SK-N-SH (cell line): ENCODE results near the gene PRPS1. TPM values are rescaled to one million over a fixed set of nuclear protein-coding genes. Genes with fewer than 3 reads are reported as not detected.

Source experiments
- CTCF ChIA-PET: fragments of 300-600, 350-600 bp; formaldehyde crosslinking; extraction: SDS; loops from one replicate; lab custom pipeline; 2021; lab: Yijun Ruan, JAX
- POLR2A ChIA-PET: fragments of 350-600 bp; sonication (Branson Sonifier 250); formaldehyde crosslinking; extraction: SDS; loops from one replicate; lab custom pipeline; 2020; ENCODE audit warnings: antibody characterized with exemption, inconsistent platforms; lab: Yijun Ruan, JAX
- DNase-seq: peaks from one replicate; pipeline ENCODE4 v3.0.0; 2012
- H2AFZ ChIP-seq: fragments of 200-600 bp; sonication (generic); 2 replicates; pipeline ENCODE4 v1.8.1; 2016; ENCODE audit warnings: antibody characterized with exemption, mild to moderate bottlenecking, low read depth
- H3F3A ChIP-seq: fragments of 200-600 bp; sonication (generic); replicated peaks from 2 replicates; pipeline ENCODE3; 2016; ENCODE audit warnings: antibody characterized with exemption, mild to moderate bottlenecking; ENCODE audit not compliant: insufficient read depth
- H3K27ac ChIP-seq, 2 experiments: fragments of 200-500 bp in 1 of 2; fragments of 200-600 bp in 1 of 2; sonication (Bioruptor generic) in 1 of 2; sonication (generic), shearing (Covaris generic) in 1 of 2; 2 replicates each; pipeline versions ENCODE4 v1.5.1 to v1.6.1; 2014 to 2016; ENCODE audit warnings: low read depth in 2 of 2, inconsistent platforms in 1 of 2, low read length in 1 of 2, mild to moderate bottlenecking in 1 of 2, mixed read lengths in 1 of 2
- H3K27me3 ChIP-seq: fragments of 200-600 bp; sonication (generic), shearing (Covaris generic); 2 replicates; pipeline ENCODE4 v1.6.1; 2016; ENCODE audit warnings: mixed run types; ENCODE audit not compliant: insufficient read depth
- H3K36me3 ChIP-seq, 2 experiments: fragments of 200-500 bp in 1 of 2; fragments of 200-600 bp in 1 of 2; sonication (Bioruptor generic) in 1 of 2; sonication (generic) in 1 of 2; replicated peaks in 1 of 2; 2 replicates each; pipeline versions ENCODE3 to v1.5.1; 2014 to 2016; ENCODE audit warnings: low read length in 1 of 2, mild to moderate bottlenecking in 1 of 2; ENCODE audit not compliant: insufficient read depth in 2 of 2, control insufficient read depth in 1 of 2
- H3K4me1 ChIP-seq, 2 experiments: fragments of 200-500 bp in 1 of 2; fragments of 200-600 bp in 1 of 2; sonication (Bioruptor generic) in 1 of 2; sonication (generic), shearing (Covaris generic) in 1 of 2; 2 replicates each; pipeline versions ENCODE4 v1.5.1 to v1.6.1; 2014 to 2016; ENCODE audit warnings: low read depth in 1 of 2, low read length in 1 of 2, mixed run types in 1 of 2; ENCODE audit not compliant: insufficient read depth in 2 of 2, control insufficient read depth in 1 of 2
- H3K4me2 ChIP-seq: fragments of 200-600 bp; sonication (generic), shearing (Covaris generic); 2 replicates; pipeline ENCODE4 v1.6.1; 2017; ENCODE audit warnings: mixed run types
- H3K4me3 ChIP-seq, 2 experiments: fragments of 200-500 bp in 1 of 2; fragments of 200-600 bp in 1 of 2; sonication (Bioruptor generic) in 1 of 2; sonication (generic), shearing (Covaris generic) in 1 of 2; 2 replicates each; pipeline versions ENCODE4 v1.5.1 to v1.8.1; 2014 to 2016; ENCODE audit warnings: low read depth in 2 of 2, inconsistent platforms in 1 of 2, low read length in 1 of 2, mild to moderate bottlenecking in 1 of 2, mixed read lengths in 1 of 2, moderate library complexity in 1 of 2
- H3K79me2 ChIP-seq: fragments of 200-600 bp; sonication (generic); 2 replicates; pipeline ENCODE4 v1.8.1; 2017; ENCODE audit warnings: mild to moderate bottlenecking; ENCODE audit not compliant: insufficient read depth
- H3K9ac ChIP-seq: fragments of 200-600 bp; sonication (generic); 2 replicates; pipeline ENCODE4 v1.6.1; 2017; ENCODE audit warnings: mixed run types
- H3K9me2 ChIP-seq: fragments of 200-600 bp; sonication (generic); 2 replicates; pipeline ENCODE4 v1.6.1; 2017; ENCODE audit warnings: mixed run types
- H3K9me3 ChIP-seq: fragments of 200-600 bp; sonication (generic); 2 replicates; pipeline ENCODE4 v1.6.1; 2017; ENCODE audit warnings: mixed run types, mild to moderate bottlenecking, moderate library complexity
- H4K20me1 ChIP-seq: fragments of 200-600 bp; sonication (generic); 2 replicates; pipeline ENCODE4 v1.6.1; 2017; ENCODE audit warnings: mild to moderate bottlenecking, mixed run types; ENCODE audit not compliant: insufficient read depth
- EZH2phosphoT487 ChIP-seq: fragments of 200-600 bp; sonication (generic); IDR thresholded peaks from 2 replicates; pipeline ENCODE4 v1.6.1; 2017; ENCODE audit warnings: low read depth, mixed run types, mild to moderate bottlenecking, antibody characterized with exemption, moderate library complexity, borderline replicate concordance
- FOSL2 ChIP-seq: IDR thresholded peaks from 2 replicates; pipeline ENCODE4 v1.4.0; 2012; ENCODE audit warnings: low read depth, mild to moderate bottlenecking, moderate library complexity, borderline replicate concordance
- GATA2 ChIP-seq: sonication (generic); formaldehyde crosslinking; IDR thresholded peaks from 2 replicates; pipeline ENCODE4 v1.5.0; 2020; ENCODE audit warnings: mild to moderate bottlenecking, missing genetic modification reagents
- MAX ChIP-seq: IDR thresholded peaks from 2 replicates; pipeline ENCODE4 v1.4.0; 2012; ENCODE audit warnings: low read depth
- NFIC ChIP-seq: IDR thresholded peaks from 2 replicates; pipeline ENCODE4 v1.4.0; 2012; ENCODE audit warnings: borderline replicate concordance
- POLR2AphosphoS5 ChIP-seq: IDR thresholded peaks from 2 replicates; pipeline ENCODE4 v1.6.1; 2012; ENCODE audit warnings: low read depth, low read length
- RCOR1 ChIP-seq: fragments of 150-350 bp; IDR thresholded peaks from 2 replicates; pipeline ENCODE4 v1.6.1; 2017; ENCODE audit warnings: antibody characterized with exemption, low read length
- REST ChIP-seq: IDR thresholded peaks from 2 replicates; pipeline ENCODE4 v1.6.1; 2012; ENCODE audit warnings: mild to moderate bottlenecking, low read depth, low read length, moderate library complexity
- RXRA ChIP-seq: IDR thresholded peaks from 2 replicates; pipeline ENCODE4 v1.4.0; 2012; ENCODE audit warnings: low read depth, mild to moderate bottlenecking, borderline replicate concordance
- TCF12 ChIP-seq: IDR thresholded peaks from 2 replicates; pipeline ENCODE4 v1.4.0; 2012
- TEAD4 ChIP-seq: IDR thresholded peaks from 2 replicates; pipeline ENCODE4 v1.4.0; 2012; ENCODE audit warnings: mild to moderate bottlenecking, borderline replicate concordance; ENCODE audit not compliant: insufficient read depth
- WGBS: methylation state at CpG from one replicate; pipeline ENCODE4 v1.1.6; 2017; ENCODE audit warnings: low lambda C conversion rate; 5-methylcytosine and 5-hydroxymethylcytosine counted together
- polyA plus RNA-seq, 3 experiments: library from polyadenylated mRNA; depleted of rRNA; stranded (reverse); fragments of >200 nt; gene quantifications; 2 replicates each; pipeline ENCODE4 v1.2.3, GENCODE V29; 2012
- TF ChIP-seq, protein P1 (sequence below): IDR thresholded peaks from 2 replicates; pipeline ENCODE4 v1.4.0; 2012; ENCODE audit warnings: low read depth, borderline replicate concordance

PRPS1 gene
- polyA plus RNA-seq, 1 of the 3 experiments (the other 2 are of a cell fraction): 42.3 TPM

DNA sequence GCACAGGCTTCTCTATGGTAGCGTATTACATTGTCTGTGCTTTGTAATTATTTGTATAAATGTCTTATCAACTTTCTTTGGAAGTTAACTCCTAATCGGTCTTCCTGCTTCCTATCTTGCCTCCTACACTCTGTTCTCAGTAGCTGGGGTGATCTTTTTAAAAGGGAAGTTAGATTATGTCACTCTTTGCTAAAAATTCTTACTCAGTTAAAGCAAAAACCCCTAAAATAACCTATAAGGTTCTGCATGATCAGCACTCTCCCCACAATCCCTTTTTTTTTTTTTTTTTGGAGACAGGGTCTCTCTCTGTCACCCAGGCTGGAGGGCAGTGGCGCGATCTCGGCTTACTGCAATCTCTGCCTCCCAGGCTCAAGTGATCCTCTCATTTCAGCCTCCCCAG is 2.6 kb upstream of the PRPS1 start:
- H3K9me3 ChIP-seq: no peaks in the 10 kb centered on the region
- peaks cover 24% of the 10 kb centered on the region; the same call in 1 of the 2 replicates for H3K79me2 ChIP-seq
- 61% methylated on average over 5 of the region's 5 CpGs for WGBS
- H3K9me2 ChIP-seq: no peaks in the 10 kb centered on the region
- no peak for TF ChIP-seq MAX
- no peak for TF ChIP-seq GATA2
- TF ChIP-seq, all 33 proteins: peak for 0
- Histone ChIP-seq H3K36me3 (no peaks in the 10 kb centered on the region), H3F3A (no peaks in the 10 kb centered on the region), H3K27ac (no peak overlapping the region), H3K4me1 (no peaks in the 10 kb centered on the region), H3K27me3 (peaks cover 5% of the 10 kb centered on the region; the same call in 1 of the 2 replicates), H3K4me2 (no peak overlapping the region), H2AFZ (no peak overlapping the region), H3K4me3 (no peak overlapping the region), H3K9ac (no peak overlapping the region), H4K20me1 (peaks cover 7% of the 10 kb centered on the region; the same call in 1 of the 2 replicates)
- CTCF ChIA-PET: no interaction called here
- POLR2A ChIA-PET: no interaction called here
- DNase-seq: no peak

DNA sequence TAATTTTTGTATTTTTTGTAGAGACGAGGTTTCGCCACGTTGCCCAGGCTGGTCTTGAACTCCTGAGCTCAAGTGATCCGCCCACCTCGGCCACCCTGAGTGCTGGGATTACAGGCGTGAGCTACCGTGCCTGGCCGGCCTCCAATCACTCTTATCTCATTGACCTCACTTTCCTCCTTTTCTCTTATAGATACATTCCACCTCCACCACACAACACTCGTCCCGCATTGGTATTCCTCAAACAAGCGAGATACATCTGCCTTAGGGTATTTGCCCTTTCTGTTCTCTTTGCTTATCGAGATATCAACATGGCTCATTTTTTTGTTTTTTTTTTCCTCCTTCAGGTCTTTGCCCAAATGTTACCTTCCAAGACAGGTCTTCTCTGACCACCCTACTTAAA is 1.8 kb upstream of the PRPS1 start:
- no peak overlapping the region for H3K27ac ChIP-seq
- H3K9ac ChIP-seq: no peak overlapping the region
- H3K9me3 ChIP-seq: no peaks in the 10 kb centered on the region
- peaks cover 7% of the 10 kb centered on the region; the same call in 1 of the 2 replicates for H4K20me1 ChIP-seq
- CTCF ChIA-PET: no interaction called here
- no peaks in the 10 kb centered on the region; the same call in 1 of the 2 replicates for H3K27me3 ChIP-seq
- H3F3A ChIP-seq: no peaks in the 10 kb centered on the region
- no peaks in the 10 kb centered on the region for H3K9me2 ChIP-seq
- H3K4me3 ChIP-seq: no peak overlapping the region
- no peak for DNase-seq
- H3K79me2 ChIP-seq: peaks cover 31% of the 10 kb centered on the region
- POLR2A ChIA-PET: no interaction called here
- no peak overlapping the region for H2AFZ ChIP-seq
- no peak overlapping the region for H3K4me2 ChIP-seq
- no peaks in the 10 kb centered on the region for H3K4me1 ChIP-seq
- H3K36me3 ChIP-seq: no peaks in the 10 kb centered on the region
- TF ChIP-seq POLR2AphosphoS5 (no peak), EZH2phosphoT487 (no peak), TCF12 (no peak), REST (no peak), RCOR1 (no peak), TEAD4 (no peak), NFIC (no peak), FOSL2 (no peak), RXRA (no peak)
- TF ChIP-seq, protein P1, sequence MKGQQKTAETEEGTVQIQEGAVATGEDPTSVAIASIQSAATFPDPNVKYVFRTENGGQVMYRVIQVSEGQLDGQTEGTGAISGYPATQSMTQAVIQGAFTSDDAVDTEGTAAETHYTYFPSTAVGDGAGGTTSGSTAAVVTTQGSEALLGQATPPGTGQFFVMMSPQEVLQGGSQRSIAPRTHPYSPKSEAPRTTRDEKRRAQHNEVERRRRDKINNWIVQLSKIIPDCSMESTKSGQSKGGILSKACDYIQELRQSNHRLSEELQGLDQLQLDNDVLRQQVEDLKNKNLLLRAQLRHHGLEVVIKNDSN: no peak
- WGBS: 44% methylated on average over 9 of the region's 12 CpGs
